Right lobe of liver (tissue), 6 donors: ENCODE results near the gene S100A1. TPM values are rescaled to one million over a fixed set of nuclear protein-coding genes. Genes with fewer than 3 reads are reported as not detected.

Experiments used
- ATAC-seq, 4 donors: fragments of 200-7000 bp; cut with Tn5 transposase; one replicate each; pipeline ENCODE4 v1.9.1; 2020; ENCODE audit warnings: mild to moderate bottlenecking in 4 of 4, moderate library complexity in 4 of 4
- DNase-seq, 3 donors: peaks; one replicate each; pipeline ENCODE4 v3.0.0-alpha.2; 2020
- H3K27ac ChIP-seq, 3 donors: fragments of 200-600 bp; one replicate each; pipeline ENCODE4 v1.8.0; 2022
- H3K27me3 ChIP-seq, 2 donors: fragments of 200-600 bp; one replicate each; pipeline ENCODE4 v1.8.0; 2022
- H3K36me3 ChIP-seq, 4 donors: fragments of 200-600 bp; sonication (generic) in 1 of 4; one replicate each; pipeline versions ENCODE4 v1.5.1 to v1.8.0; 2017 to 2022; ENCODE audit warnings: control low read depth in 1 of 4
- H3K4me1 ChIP-seq, 4 donors: fragments of 200-600 bp; sonication (generic) in 1 of 4; one replicate each; pipeline versions ENCODE4 v1.5.1 to v1.8.0; 2017 to 2022; ENCODE audit warnings: control low read depth in 1 of 4
- H3K4me3 ChIP-seq, 3 donors: fragments of 200-600 bp; one replicate each; pipeline ENCODE4 v1.8.0; 2022
- H3K9me3 ChIP-seq, 4 donors: fragments of 200-600 bp; sonication (generic) in 1 of 4; one replicate each; pipeline versions ENCODE4 v1.5.1 to v1.8.0; 2017 to 2022; ENCODE audit warnings: control low read depth in 1 of 4
- POLR2A ChIP-seq: fragments of 450-650 bp; IDR thresholded peaks from one replicate; pipeline ENCODE4 v1.6.1; 2017; ENCODE audit warnings: antibody characterized with exemption, mild to moderate bottlenecking
- WGBS: methylation state at CpG from one replicate; pipeline ENCODE4 v1.1.6; 2018; ENCODE audit warnings: low coverage, low lambda C conversion rate; ENCODE audit not compliant: insufficient coverage; ENCODE audit errors: missing lambda C conversion rate; 5-methylcytosine and 5-hydroxymethylcytosine counted together
- intact Hi-C, 2 donors: fragments of 100-400 bp; cut with DNase I; formaldehyde crosslinking; loops; one replicate each; pipeline versions ENCODE4 v1.11.2 to v1.14.1; 2022
- total RNA-seq, 6 experiments: library from RNA; depleted of rRNA in 2 of 6; stranded (reverse); fragments of >200 nt in 2 of 6; fragmentation: NEBNext Ultra II Directional in 3 of 6; extraction: Animal tissue kit (Norgen Biotek cat#: 25700) in 3 of 6; gene quantifications; one replicate each; pipeline versions ENCODE4 v1.1.0 to v1.2.4, GENCODE V29; 2016 to 2023
- TF ChIP-seq, protein P1 (sequence below), 4 donors: fragments of 200-600 bp in 3 of 4; fragments of 450-650 bp in 1 of 4; IDR thresholded peaks; one replicate each; pipeline versions ENCODE4 v1.5.1 to v1.8.0; 2016 to 2022; ENCODE audit warnings: antibody characterized with exemption in 4 of 4, mild to moderate bottlenecking in 2 of 4
- donor health status: DM: no; HTN: yes; CAD: no.
- donor health status: DM: no; HTN: no; CAD: no.
- donor health status: DM: no; HTN: no; CAD: no.
- donor health status: DM: no; HTN: yes; CAD: no.
- donor health status: DM: no; HTN: yes; CAD: no.

Gene S100A1
- total RNA-seq, 6 experiments from 2014 or later, result 0.40 to 2.1 (median 1.0) TPM

GRCh38 chr1:153652805-153653500 lies 24.7 kb downstream of the S100A1 start:
- no peaks in the 10 kb centered on the region for H3K27me3 ChIP-seq
- intact Hi-C loops, result no loop called here
- no peaks in the 10 kb centered on the region for H3K36me3 ChIP-seq
- no peak for DNase-seq
- peak; percentile 15 to 41 (median 28) for ATAC-seq
- WGBS, result 48% methylated on average over 3 of the region's 3 CpGs
- peaks cover 0 to 13% (median 7%) of the 10 kb centered on the region in 4 donors for H3K4me1 ChIP-seq
- TF ChIP-seq POLR2A, result no peak
- TF ChIP-seq, protein P1, sequence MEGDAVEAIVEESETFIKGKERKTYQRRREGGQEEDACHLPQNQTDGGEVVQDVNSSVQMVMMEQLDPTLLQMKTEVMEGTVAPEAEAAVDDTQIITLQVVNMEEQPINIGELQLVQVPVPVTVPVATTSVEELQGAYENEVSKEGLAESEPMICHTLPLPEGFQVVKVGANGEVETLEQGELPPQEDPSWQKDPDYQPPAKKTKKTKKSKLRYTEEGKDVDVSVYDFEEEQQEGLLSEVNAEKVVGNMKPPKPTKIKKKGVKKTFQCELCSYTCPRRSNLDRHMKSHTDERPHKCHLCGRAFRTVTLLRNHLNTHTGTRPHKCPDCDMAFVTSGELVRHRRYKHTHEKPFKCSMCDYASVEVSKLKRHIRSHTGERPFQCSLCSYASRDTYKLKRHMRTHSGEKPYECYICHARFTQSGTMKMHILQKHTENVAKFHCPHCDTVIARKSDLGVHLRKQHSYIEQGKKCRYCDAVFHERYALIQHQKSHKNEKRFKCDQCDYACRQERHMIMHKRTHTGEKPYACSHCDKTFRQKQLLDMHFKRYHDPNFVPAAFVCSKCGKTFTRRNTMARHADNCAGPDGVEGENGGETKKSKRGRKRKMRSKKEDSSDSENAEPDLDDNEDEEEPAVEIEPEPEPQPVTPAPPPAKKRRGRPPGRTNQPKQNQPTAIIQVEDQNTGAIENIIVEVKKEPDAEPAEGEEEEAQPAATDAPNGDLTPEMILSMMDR (IDR thresholded peaks at IDR 0.05), result no peak
- no peak overlapping the region for H3K27ac ChIP-seq
- no peaks in the 10 kb centered on the region for H3K9me3 ChIP-seq
- no peak overlapping the region for H3K4me3 ChIP-seq

- H3K36me3 ChIP-seq, result no peaks in the 10 kb centered on the region
- intact Hi-C loops, result no loop called here
- no peaks in the 10 kb centered on the region for H3K27me3 ChIP-seq
- no peak overlapping the region for H3K4me3 ChIP-seq
- DNase-seq, result no peak
- no peak overlapping the region for H3K27ac ChIP-seq
- TF ChIP-seq POLR2A, result no peak
- TF ChIP-seq, protein P1 (IDR thresholded peaks at IDR 0.05), result no peak
- no peaks in the 10 kb centered on the region for H3K9me3 ChIP-seq
- peaks cover 0 to 12% (median under 1%) of the 10 kb centered on the region in 4 donors for H3K4me1 ChIP-seq
- ATAC-seq, result no peak
- 57% methylated on average over 3 of the region's 3 CpGs for WGBS
These were observed 27.1 kb downstream of the S100A1 start for GRCh38 chr1:153655333-153655732.

GRCh38 chr1:153658400-153659174 lies 30.4 kb downstream of the S100A1 start, which contains the start of gene SNAPIN:
Gene SNAPIN, plus strand, starts transcription at chr1:153658703. Its CDS starts 41 bp downstream, at chr1:153658744.
- DNase-seq, result peak; percentile 90 to 93 (median 90)
- Histone ChIP-seq H3K4me1 (peaks cover 0 to 12% (median 0%) of the 10 kb centered on the region in 4 donors), H3K4me3 (peak within 1 kb of the TSS; percentile 71 to 86 (median 77)), H3K27ac (peak within 1 kb of the TSS; percentile 85 to 96 (median 93)), H3K9me3 (no peaks in the 10 kb centered on the region), H3K27me3 (no peaks in the 10 kb centered on the region), H3K36me3 (peaks cover 0 to 26% (median 17%) of the 10 kb centered on the region in 4 donors)
- peak; percentile 94 to 97 (median 96) for ATAC-seq
- 3% methylated on average over 42 of the region's 53 CpGs for WGBS
- intact Hi-C loops, result no loop called here
- peak; percentile 63 for TF ChIP-seq POLR2A
- TF ChIP-seq, protein P1 (IDR thresholded peaks at IDR 0.05), result peak in 3 of 4 donors; percentile 17 to 25 (median 25)

DNA sequence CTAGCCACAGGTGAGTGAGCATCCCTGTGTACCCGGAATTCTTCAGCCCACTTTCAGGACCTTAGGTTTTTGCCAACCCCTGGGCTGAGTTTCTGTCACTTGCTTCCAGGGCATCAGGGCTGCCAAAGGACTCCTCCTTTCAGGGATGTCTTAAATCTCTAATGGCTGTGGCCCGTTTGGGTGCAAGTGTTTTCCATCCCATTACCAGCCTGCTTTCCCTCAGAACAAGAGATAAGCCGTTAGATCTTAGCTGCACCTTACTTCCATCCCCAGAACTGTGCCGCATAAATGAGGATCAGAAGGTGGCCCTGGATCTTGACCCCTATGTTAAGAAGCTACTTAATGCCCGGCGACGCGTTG lies 30.9 kb downstream of the S100A1 start:
- 28% methylated on average over 8 of the region's 8 CpGs for WGBS
- no peak for ATAC-seq
- intact Hi-C loops, result no loop called here
- peak overlapping the region; percentile 71 to 86 (median 77) for H3K4me3 ChIP-seq
- H3K4me1 ChIP-seq, result peaks cover 0 to 12% (median 0%) of the 10 kb centered on the region in 4 donors
- DNase-seq, result no peak
- H3K9me3 ChIP-seq, result no peaks in the 10 kb centered on the region
- no peak for TF ChIP-seq POLR2A
- TF ChIP-seq, protein P1 (IDR thresholded peaks at IDR 0.05), result no peak
- no peaks in the 10 kb centered on the region for H3K27me3 ChIP-seq
- H3K36me3 ChIP-seq, result peaks cover 0 to 31% (median 20%) of the 10 kb centered on the region in 4 donors
- H3K27ac ChIP-seq, result peak overlapping the region; percentile 85 to 96 (median 93)
